Aorta (tissue), 5 donors: ENCODE results near the gene IL6R. TPM values are rescaled to one million over a fixed set of nuclear protein-coding genes. Genes with fewer than 3 reads are reported as not detected.
A peak's percentile ranks its signal among the peaks of the same experiment; 100 is the strongest.

Experiments
- ATAC-seq: fragments of 200-7000 bp; cut with Tn5 transposase; one replicate; pipeline ENCODE4 v1.9.1; 2022; ENCODE audit warnings: moderate library complexity; ENCODE audit not compliant: low FRiP score
- DNase-seq, 2 donors: peaks; one replicate each; pipeline ENCODE4 v3.0.0-alpha.2; 2020
- H3K27ac ChIP-seq, 2 donors: one replicate each; pipeline ENCODE4 v1.5.1; 2013; ENCODE audit warnings: low read length in 2 of 2, mild to moderate bottlenecking in 2 of 2, moderate library complexity in 2 of 2, control low read depth in 1 of 2, inconsistent platforms in 1 of 2, low read depth in 1 of 2
- H3K27me3 ChIP-seq, 2 donors: one replicate each; pipeline ENCODE4 v1.6.1; 2013; ENCODE audit warnings: control low read depth in 1 of 2, low read length in 1 of 2, mild to moderate bottlenecking in 1 of 2, moderate library complexity in 1 of 2; ENCODE audit not compliant: insufficient read depth in 2 of 2, control insufficient read depth in 1 of 2
- H3K36me3 ChIP-seq, 2 donors: one replicate each; pipeline ENCODE4 v1.6.1; 2013; ENCODE audit warnings: control low read depth in 1 of 2, low read length in 1 of 2, mild to moderate bottlenecking in 1 of 2; ENCODE audit not compliant: insufficient read depth in 2 of 2, control insufficient read depth in 1 of 2
- H3K4me1 ChIP-seq, 2 donors: one replicate each; pipeline ENCODE4 v1.6.1; 2013; ENCODE audit warnings: low read length in 2 of 2, control low read depth in 1 of 2, mild to moderate bottlenecking in 1 of 2, moderate library complexity in 1 of 2; ENCODE audit not compliant: insufficient read depth in 2 of 2, control insufficient read depth in 1 of 2
- H3K4me3 ChIP-seq, 2 donors: one replicate each; pipeline ENCODE4 v1.5.1; 2013; ENCODE audit warnings: low read length in 2 of 2, control low read depth in 1 of 2, mild to moderate bottlenecking in 1 of 2
- H3K9me3 ChIP-seq: one replicate; pipeline ENCODE4 v1.6.1; 2013; ENCODE audit warnings: mild to moderate bottlenecking, low read length; ENCODE audit not compliant: control insufficient read depth
- WGBS, 2 donors: extraction: QIAGEN DNeasy Blood & Tissue Kit; methylation state at CpG; one replicate each; pipeline ENCODE4 v1.1.7; 2013; 5-methylcytosine and 5-hydroxymethylcytosine counted together
- intact Hi-C, 2 donors: fragments of 100-400 bp; cut with DNase I; formaldehyde crosslinking; loops; one replicate each; pipeline versions ENCODE4 v1.14.2 to v1.15.0; 2022
- polyA plus RNA-seq, 2 donors: library from polyadenylated mRNA; stranded (reverse); fragments of 200-250 nt; gene quantifications; one replicate each; pipeline ENCODE4 v1.2.3, GENCODE V29; 2013
- total RNA-seq, 2 donors: library from RNA; stranded (reverse); fragmentation: NEBNext Ultra II Directional; extraction: Animal tissue kit (Norgen Biotek cat#: 25700); gene quantifications; one replicate each; pipeline ENCODE4 v1.2.1, GENCODE V29; 2021
- donor health status: healthy with polysubstance abuse.
- donor health status: Bipolar disorder and iron deficiency.
- donor health status: DM: no; HTN: no; CAD: no.
- donor health status: DM: no; HTN: no; CAD: no.
- donor health status: DM: yes; HTN: yes; CAD: no.

The IL6R gene
- total and polyA plus RNA-seq, 4 donors: 3.6 to 18.2 (median 11.6) TPM

- H3K27me3 ChIP-seq: peaks cover 0 to 6% of the 10 kb centered on the region in 2 donors
- DNase-seq (no peak), ATAC-seq (no peak)
- intact Hi-C loops: no loop called here
- 40 to 45% methylated on average over 5 of the region's 5 CpGs for WGBS, 2 donors
- H3K4me1 ChIP-seq: no peaks in the 10 kb centered on the region
- no peaks in the 10 kb centered on the region for H3K36me3 ChIP-seq
- H3K9me3 ChIP-seq: no peaks in the 10 kb centered on the region
- no peak overlapping the region for H3K27ac ChIP-seq
- H3K4me3 ChIP-seq: no peak overlapping the region
Observed at GRCh38 chr1:154497026-154497806, 92.1 kb downstream of the IL6R start.

DNA sequence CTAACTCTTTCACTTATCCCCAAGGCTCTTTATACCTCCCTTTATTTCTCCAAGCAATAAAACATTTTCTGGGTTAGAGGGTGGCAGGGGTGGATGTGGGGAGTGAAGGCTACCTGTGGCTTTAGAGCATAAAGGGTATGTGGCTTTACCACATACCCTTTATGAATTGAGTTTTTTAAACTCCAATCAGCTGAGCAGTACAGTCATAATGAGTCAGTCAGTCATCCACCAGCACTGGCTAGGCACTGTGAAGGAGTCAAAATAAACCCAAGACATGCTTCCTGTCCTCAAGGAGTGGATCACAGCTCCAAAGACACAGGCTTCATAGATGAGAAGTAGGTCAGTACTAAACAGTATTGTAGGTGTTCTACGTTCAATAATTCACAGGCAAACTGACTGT lies 94.3 kb downstream of the IL6R start:
- DNase-seq (no peak), ATAC-seq (no peak)
- no peaks in the 10 kb centered on the region for H3K36me3 ChIP-seq
- H3K4me1 ChIP-seq: no peaks in the 10 kb centered on the region
- H3K27me3 ChIP-seq: peaks cover 3 to 6% of the 10 kb centered on the region in 2 donors
- WGBS, 2 donors: 81 to 94% methylated on average over 1 of the region's 1 CpG
- H3K9me3 ChIP-seq: no peaks in the 10 kb centered on the region
- intact Hi-C loops: no loop called here
- no peak overlapping the region for H3K27ac ChIP-seq
- H3K4me3 ChIP-seq: no peak overlapping the region

- intact Hi-C loops: no loop called here
- H3K27ac ChIP-seq: no peak overlapping the region
Observed at GRCh38 chr1:154500533-154500932, 95.4 kb downstream of the IL6R start.

GRCh38 chr1:154501423-154502065 lies 96.4 kb downstream of the IL6R start:
- Histone ChIP-seq H3K36me3 (no peaks in the 10 kb centered on the region), H3K27ac (no peak overlapping the region), H3K9me3 (no peaks in the 10 kb centered on the region), H3K4me1 (no peaks in the 10 kb centered on the region), H3K27me3 (peaks cover 3 to 8% of the 10 kb centered on the region in 2 donors), H3K4me3 (peak overlapping the region in 1 of 2 donors; percentile 12)
- peak; percentile 76 to 90 for DNase-seq
- intact Hi-C loops: no loop called here
- ATAC-seq: peak; percentile 74
- WGBS, 2 donors: 2 to 3% methylated on average over 45 to 54 of the region's 54 CpGs

More at GRCh38 chr1:154500533-154500932, 95.4 kb downstream of the IL6R start:
- H3K4me1 ChIP-seq: no peaks in the 10 kb centered on the region
- H3K27me3 ChIP-seq: peaks cover 3 to 6% of the 10 kb centered on the region in 2 donors
- no peaks in the 10 kb centered on the region for H3K9me3 ChIP-seq
- ATAC-seq (no peak), DNase-seq (no peak)
- no peak overlapping the region for H3K4me3 ChIP-seq
- H3K36me3 ChIP-seq: no peaks in the 10 kb centered on the region
- 79 to 80% methylated on average over 8 of the region's 8 CpGs for WGBS, 2 donors

- H3K27me3 ChIP-seq: peaks cover 3 to 8% of the 10 kb centered on the region in 2 donors
- no peaks in the 10 kb centered on the region for H3K36me3 ChIP-seq
- peak within 1 kb of the TSS in 1 of 2 donors; percentile 12 for H3K4me3 ChIP-seq
- no peaks in the 10 kb centered on the region for H3K9me3 ChIP-seq
- ATAC-seq: peak; percentile 80
- 2% methylated on average over 53 to 90 of the region's 90 CpGs for WGBS, 2 donors
- peak; percentile 57 to 79 for DNase-seq
- no peak within 1 kb of the TSS for H3K27ac ChIP-seq
- intact Hi-C loops: no loop called here
- H3K4me1 ChIP-seq: no peaks in the 10 kb centered on the region
Observed at GRCh38 chr1:154502066-154502743, 97.1 kb downstream of the IL6R start, which contains the start of the genes SHE and TDRD10. Gene SHE, minus strand, starts transcription at chr1:154502412. Its CDS starts 386 bp downstream, at chr1:154502026. Gene TDRD10, plus strand, starts transcription at chr1:154502219. Its CDS starts 4,685 bp downstream, at chr1:154506904.

- H3K9me3 ChIP-seq: no peaks in the 10 kb centered on the region
- no peak overlapping the region for H3K4me3 ChIP-seq
- peaks cover 3 to 8% of the 10 kb centered on the region in 2 donors for H3K27me3 ChIP-seq
- DNase-seq (no peak), ATAC-seq (peak; percentile 47)
- no peaks in the 10 kb centered on the region for H3K4me1 ChIP-seq
- H3K27ac ChIP-seq: no peak overlapping the region
- intact Hi-C loops: no loop called here
- H3K36me3 ChIP-seq: no peaks in the 10 kb centered on the region
- 12 to 13% methylated on average over 23 to 43 of the region's 43 CpGs for WGBS, 2 donors
Observed at GRCh38 chr1:154502744-154503115, 97.6 kb downstream of the IL6R start.

DNA sequence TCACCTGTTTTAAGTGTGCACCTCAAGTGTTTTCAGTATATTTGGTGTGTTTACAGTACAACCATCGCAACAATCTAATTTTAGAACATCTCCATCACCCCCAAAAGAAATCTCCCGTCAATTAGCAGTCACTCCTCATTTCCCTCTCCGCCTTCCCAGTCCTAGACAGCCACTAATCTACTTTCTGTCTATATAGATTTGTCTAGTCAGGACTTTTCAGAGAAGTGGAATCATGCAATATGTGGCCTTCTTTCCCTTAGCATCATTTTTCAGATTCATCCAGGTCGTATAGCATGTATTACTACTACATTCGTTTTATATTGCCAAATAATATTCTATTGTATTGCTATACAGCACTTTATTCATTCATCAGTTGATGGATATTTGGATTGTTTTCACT lies 98.8 kb downstream of the IL6R start:
- H3K27me3 ChIP-seq: peaks cover 3 to 8% of the 10 kb centered on the region in 2 donors

GRCh38 chr1:154512760-154513159 lies 107.6 kb downstream of the IL6R start:
- no peaks in the 10 kb centered on the region for H3K36me3 ChIP-seq
- no peaks in the 10 kb centered on the region for H3K4me1 ChIP-seq
- no peak for ATAC-seq
- DNase-seq: no peak
- peaks cover 0 to 1% of the 10 kb centered on the region in 2 donors for H3K27me3 ChIP-seq
- WGBS, 2 donors: 75 to 76% methylated on average over 3 of the region's 3 CpGs
- H3K4me3 ChIP-seq: no peak overlapping the region
- intact Hi-C loops: no loop called here
- H3K9me3 ChIP-seq: peaks cover 1% of the 10 kb centered on the region
- H3K27ac ChIP-seq: no peak overlapping the region

More for the DNA sequence above, 98.8 kb downstream of the IL6R start:
- H3K36me3 ChIP-seq: no peaks in the 10 kb centered on the region
- intact Hi-C loops: no loop called here
- no peak overlapping the region for H3K27ac ChIP-seq
- no peak for ATAC-seq
- no peak overlapping the region for H3K4me3 ChIP-seq
- DNase-seq: no peak
- no peaks in the 10 kb centered on the region for H3K4me1 ChIP-seq
- H3K9me3 ChIP-seq: no peaks in the 10 kb centered on the region
- 80% methylated on average over 5 of the region's 5 CpGs for WGBS, 2 donors
